ENCODE measurements around the gene AIF1.

Gene AIF1

DNA sequence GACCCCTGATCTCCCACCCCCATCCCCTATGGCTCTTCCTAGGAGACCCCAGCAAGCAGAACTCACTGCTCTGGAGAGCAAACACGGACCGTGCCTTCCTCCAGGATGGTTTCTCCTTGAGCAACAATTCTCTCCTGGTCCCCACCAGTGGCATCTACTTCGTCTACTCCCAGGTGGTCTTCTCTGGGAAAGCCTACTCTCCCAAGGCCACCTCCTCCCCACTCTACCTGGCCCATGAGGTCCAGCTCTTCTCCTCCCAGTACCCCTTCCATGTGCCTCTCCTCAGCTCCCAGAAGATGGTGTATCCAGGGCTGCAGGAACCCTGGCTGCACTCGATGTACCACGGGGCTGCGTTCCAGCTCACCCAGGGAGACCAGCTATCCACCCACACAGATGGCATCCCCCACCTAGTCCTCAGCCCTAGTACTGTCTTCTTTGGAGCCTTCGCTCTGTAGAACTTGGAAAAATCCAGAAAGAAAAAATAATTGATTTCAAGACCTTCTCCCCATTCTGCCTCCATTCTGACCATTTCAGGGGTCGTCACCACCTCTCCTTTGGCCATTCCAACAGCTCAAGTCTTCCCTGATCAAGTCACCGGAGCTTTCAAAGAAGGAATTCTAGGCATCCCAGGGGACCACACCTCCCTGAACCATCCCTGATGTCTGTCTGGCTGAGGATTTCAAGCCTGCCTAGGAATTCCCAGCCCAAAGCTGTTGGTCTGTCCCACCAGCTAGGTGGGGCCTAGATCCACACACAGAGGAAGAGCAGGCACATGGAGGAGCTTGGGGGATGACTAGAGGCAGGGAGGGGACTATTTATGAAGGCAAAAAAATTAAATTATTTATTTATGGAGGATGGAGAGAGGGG lies 41.6 kb upstream of the AIF1 start:
- Histone ChIP-seq H3K9me3 (ENCODE audit: severe bottlenecking) (no peaks in the 10 kb centered on the region), H3K36me3 (no peaks in the 10 kb centered on the region), H3K27ac (no peak overlapping the region), H3K27me3 (ENCODE audit: insufficient read depth, low read depth, severe bottlenecking) (no peaks in the 10 kb centered on the region), H3K4me3 (ENCODE audit: low read depth, low read length) (no peak overlapping the region)
- no peak for DNase-seq
- no peak for TF ChIP-seq CTCF (IDR thresholded peaks at IDR 0.05; ENCODE audit: low read depth, low read length)

GRCh38 chr6:31574106-31575061 lies 40.6 kb upstream of the AIF1 start:
- Histone ChIP-seq H3K27ac (no peak overlapping the region), H3K36me3 (no peaks in the 10 kb centered on the region), H3K9me3 (ENCODE audit: severe bottlenecking) (no peaks in the 10 kb centered on the region), H3K27me3 (ENCODE audit: insufficient read depth, low read depth, severe bottlenecking) (no peaks in the 10 kb centered on the region), H3K4me3 (ENCODE audit: low read depth, low read length) (no peak overlapping the region)
- TF ChIP-seq CTCF (IDR thresholded peaks at IDR 0.05; ENCODE audit: low read depth, low read length), result peak; percentile 48
- no peak for DNase-seq

- Histone ChIP-seq H3K4me3 (ENCODE audit: low read depth, low read length) (no peak within 1 kb of the TSS), H3K36me3 (no peaks in the 10 kb centered on the region), H3K9me3 (ENCODE audit: severe bottlenecking) (no peaks in the 10 kb centered on the region), H3K27ac (no peak within 1 kb of the TSS), H3K27me3 (ENCODE audit: insufficient read depth, low read depth, severe bottlenecking) (no peaks in the 10 kb centered on the region)
- TF ChIP-seq CTCF (IDR thresholded peaks at IDR 0.05; ENCODE audit: low read depth, low read length), result no peak
- DNase-seq, result no peak
Observed at GRCh38 chr6:31575335-31575901, 39.6 kb upstream of the AIF1 start, which contains the start of gene TNF. TSS of gene TNF (plus strand) at chr6:31575565. CDS start at chr6:31575742, 177 bp downstream.

DNA sequence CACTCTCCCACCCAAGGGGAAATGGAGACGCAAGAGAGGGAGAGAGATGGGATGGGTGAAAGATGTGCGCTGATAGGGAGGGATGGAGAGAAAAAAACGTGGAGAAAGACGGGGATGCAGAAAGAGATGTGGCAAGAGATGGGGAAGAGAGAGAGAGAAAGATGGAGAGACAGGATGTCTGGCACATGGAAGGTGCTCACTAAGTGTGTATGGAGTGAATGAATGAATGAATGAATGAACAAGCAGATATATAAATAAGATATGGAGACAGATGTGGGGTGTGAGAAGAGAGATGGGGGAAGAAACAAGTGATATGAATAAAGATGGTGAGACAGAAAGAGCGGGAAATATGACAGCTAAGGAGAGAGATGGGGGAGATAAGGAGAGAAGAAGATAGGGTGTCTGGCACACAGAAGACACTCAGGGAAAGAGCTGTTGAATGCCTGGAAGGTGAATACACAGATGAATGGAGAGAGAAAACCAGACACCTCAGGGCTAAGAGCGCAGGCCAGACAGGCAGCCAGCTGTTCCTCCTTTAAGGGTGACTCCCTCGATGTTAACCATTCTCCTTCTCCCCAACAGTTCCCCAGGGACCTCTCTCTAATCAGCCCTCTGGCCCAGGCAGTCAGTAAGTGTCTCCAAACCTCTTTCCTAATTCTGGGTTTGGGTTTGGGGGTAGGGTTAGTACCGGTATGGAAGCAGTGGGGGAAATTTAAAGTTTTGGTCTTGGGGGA lies 38.9 kb upstream of the AIF1 start:
- no peak overlapping the region for H3K27ac ChIP-seq
- H3K27me3 ChIP-seq (ENCODE audit: insufficient read depth, low read depth, severe bottlenecking), result no peaks in the 10 kb centered on the region
- H3K4me3 ChIP-seq (ENCODE audit: low read depth, low read length), result no peak overlapping the region

More for the DNA sequence above, 38.9 kb upstream of the AIF1 start:
- no peak for TF ChIP-seq CTCF (IDR thresholded peaks at IDR 0.05; ENCODE audit: low read depth, low read length)
- Histone ChIP-seq H3K9me3 (ENCODE audit: severe bottlenecking) (no peaks in the 10 kb centered on the region), H3K36me3 (no peaks in the 10 kb centered on the region)
- DNase-seq, result no peak
